HEK293T (cell line): Measurements from ENCODE around the gene KRAS.

Source experiments
- CTBP1 ChIP-seq: fragments of 450-650 bp; IDR thresholded peaks from 2 replicates; pipeline ENCODE4 v1.6.1; 2016; ENCODE audit warnings: borderline replicate concordance
- HDGF ChIP-seq: fragments of 450-650 bp; IDR thresholded peaks from 2 replicates; pipeline ENCODE4 v1.6.1; 2017; ENCODE audit warnings: antibody characterized with exemption, borderline replicate concordance
- SP1 ChIP-seq: fragments of 450-650 bp; IDR thresholded peaks from 2 replicates; pipeline ENCODE4 v1.6.1; 2017
- TARDBP ChIP-seq: fragments of 450-650 bp; IDR thresholded peaks from 2 replicates; pipeline ENCODE4 v1.6.1; 2016
- TF ChIP-seq, protein P1 (sequence below): fragments of 450-650 bp; IDR thresholded peaks from 2 replicates; pipeline ENCODE4 v1.6.1; 2016

DNA sequence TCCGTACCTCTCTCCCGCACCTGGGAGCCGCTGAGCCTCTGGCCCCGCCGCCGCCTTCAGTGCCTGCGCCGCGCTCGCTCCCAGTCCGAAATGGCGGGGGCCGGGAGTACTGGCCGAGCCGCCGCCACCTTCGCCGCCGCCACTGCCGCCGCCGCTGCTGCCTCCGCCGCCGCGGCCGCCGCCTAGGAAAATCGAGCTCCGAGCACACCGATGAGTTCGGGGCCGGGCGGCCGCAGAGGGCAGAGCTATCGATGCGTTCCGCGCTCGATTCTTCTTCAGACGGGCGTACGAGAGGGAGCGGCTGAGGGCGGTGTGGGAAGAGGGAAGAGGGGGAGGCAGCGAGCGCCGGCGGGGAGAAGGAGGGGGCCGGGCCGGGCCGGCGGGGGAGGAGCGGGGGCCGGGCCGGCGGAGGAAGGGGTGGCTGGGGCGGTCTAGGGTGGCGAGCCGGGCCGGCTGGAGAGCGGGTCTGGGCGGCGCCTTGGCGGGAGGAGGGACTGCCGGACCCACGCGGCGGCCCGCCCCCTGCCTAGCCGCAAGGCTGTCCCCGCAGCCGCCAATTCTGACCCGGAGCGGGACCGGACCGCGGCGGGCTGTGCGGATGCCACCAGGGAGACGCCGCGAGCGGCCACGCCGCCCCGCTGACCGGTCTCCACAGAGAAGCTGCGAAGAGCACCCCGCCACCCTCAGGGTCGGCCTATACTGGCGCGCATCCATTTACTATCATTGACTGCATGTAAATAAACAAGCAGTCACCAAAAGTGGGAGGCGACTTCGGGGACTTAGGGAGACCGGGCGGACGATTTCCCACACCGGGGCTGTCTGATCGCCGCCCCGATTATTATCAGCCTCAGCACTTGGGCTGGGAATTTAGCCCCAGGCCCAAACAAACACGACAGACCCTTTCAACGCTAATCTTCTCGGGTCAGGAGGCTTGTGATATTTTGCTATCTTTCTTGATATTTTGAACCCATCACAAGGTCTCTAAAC lies at the start of gene KRAS:
- TF ChIP-seq SP1 = no peak
- TF ChIP-seq TARDBP = no peak
- TF ChIP-seq, protein P1, sequence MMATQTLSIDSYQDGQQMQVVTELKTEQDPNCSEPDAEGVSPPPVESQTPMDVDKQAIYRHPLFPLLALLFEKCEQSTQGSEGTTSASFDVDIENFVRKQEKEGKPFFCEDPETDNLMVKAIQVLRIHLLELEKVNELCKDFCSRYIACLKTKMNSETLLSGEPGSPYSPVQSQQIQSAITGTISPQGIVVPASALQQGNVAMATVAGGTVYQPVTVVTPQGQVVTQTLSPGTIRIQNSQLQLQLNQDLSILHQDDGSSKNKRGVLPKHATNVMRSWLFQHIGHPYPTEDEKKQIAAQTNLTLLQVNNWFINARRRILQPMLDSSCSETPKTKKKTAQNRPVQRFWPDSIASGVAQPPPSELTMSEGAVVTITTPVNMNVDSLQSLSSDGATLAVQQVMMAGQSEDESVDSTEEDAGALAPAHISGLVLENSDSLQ = no peak
- TF ChIP-seq CTBP1 = no peak
- no peak for TF ChIP-seq HDGF
